SK-N-SH (cell line): ENCODE results near the gene CHM. TPM values are rescaled to one million over a fixed set of nuclear protein-coding genes. Genes with fewer than 3 reads are reported as not detected.
A peak's percentile ranks its signal among the peaks of the same experiment; 100 is the strongest.

Experiments
- CTCF ChIA-PET: fragments of 300-600, 350-600 bp; formaldehyde crosslinking; extraction: SDS; loops from one replicate; lab custom pipeline; 2021; lab: Yijun Ruan, JAX
- POLR2A ChIA-PET: fragments of 350-600 bp; sonication (Branson Sonifier 250); formaldehyde crosslinking; extraction: SDS; loops from one replicate; lab custom pipeline; 2020; ENCODE audit warnings: antibody characterized with exemption, inconsistent platforms; lab: Yijun Ruan, JAX
- DNase-seq: peaks from one replicate; pipeline ENCODE4 v3.0.0; 2012
- H2AFZ ChIP-seq: fragments of 200-600 bp; sonication (generic); 2 replicates; pipeline ENCODE4 v1.8.1; 2016; ENCODE audit warnings: antibody characterized with exemption, mild to moderate bottlenecking, low read depth
- H3F3A ChIP-seq: fragments of 200-600 bp; sonication (generic); replicated peaks from 2 replicates; pipeline ENCODE3; 2016; ENCODE audit warnings: antibody characterized with exemption, mild to moderate bottlenecking; ENCODE audit not compliant: insufficient read depth
- H3K27ac ChIP-seq, 2 experiments: fragments of 200-500 bp in 1 of 2; fragments of 200-600 bp in 1 of 2; sonication (Bioruptor generic) in 1 of 2; sonication (generic), shearing (Covaris generic) in 1 of 2; 2 replicates each; pipeline versions ENCODE4 v1.5.1 to v1.6.1; 2014 to 2016; ENCODE audit warnings: low read depth in 2 of 2, inconsistent platforms in 1 of 2, low read length in 1 of 2, mild to moderate bottlenecking in 1 of 2, mixed read lengths in 1 of 2
- H3K27me3 ChIP-seq: fragments of 200-600 bp; sonication (generic), shearing (Covaris generic); 2 replicates; pipeline ENCODE4 v1.6.1; 2016; ENCODE audit warnings: mixed run types; ENCODE audit not compliant: insufficient read depth
- H3K36me3 ChIP-seq, 2 experiments: fragments of 200-500 bp in 1 of 2; fragments of 200-600 bp in 1 of 2; sonication (Bioruptor generic) in 1 of 2; sonication (generic) in 1 of 2; replicated peaks in 1 of 2; 2 replicates each; pipeline versions ENCODE3 to v1.5.1; 2014 to 2016; ENCODE audit warnings: low read length in 1 of 2, mild to moderate bottlenecking in 1 of 2; ENCODE audit not compliant: insufficient read depth in 2 of 2, control insufficient read depth in 1 of 2
- H3K4me1 ChIP-seq, 2 experiments: fragments of 200-500 bp in 1 of 2; fragments of 200-600 bp in 1 of 2; sonication (Bioruptor generic) in 1 of 2; sonication (generic), shearing (Covaris generic) in 1 of 2; 2 replicates each; pipeline versions ENCODE4 v1.5.1 to v1.6.1; 2014 to 2016; ENCODE audit warnings: low read depth in 1 of 2, low read length in 1 of 2, mixed run types in 1 of 2; ENCODE audit not compliant: insufficient read depth in 2 of 2, control insufficient read depth in 1 of 2
- H3K4me2 ChIP-seq: fragments of 200-600 bp; sonication (generic), shearing (Covaris generic); 2 replicates; pipeline ENCODE4 v1.6.1; 2017; ENCODE audit warnings: mixed run types
- H3K4me3 ChIP-seq, 2 experiments: fragments of 200-500 bp in 1 of 2; fragments of 200-600 bp in 1 of 2; sonication (Bioruptor generic) in 1 of 2; sonication (generic), shearing (Covaris generic) in 1 of 2; 2 replicates each; pipeline versions ENCODE4 v1.5.1 to v1.8.1; 2014 to 2016; ENCODE audit warnings: low read depth in 2 of 2, inconsistent platforms in 1 of 2, low read length in 1 of 2, mild to moderate bottlenecking in 1 of 2, mixed read lengths in 1 of 2, moderate library complexity in 1 of 2
- H3K79me2 ChIP-seq: fragments of 200-600 bp; sonication (generic); 2 replicates; pipeline ENCODE4 v1.8.1; 2017; ENCODE audit warnings: mild to moderate bottlenecking; ENCODE audit not compliant: insufficient read depth
- H3K9ac ChIP-seq: fragments of 200-600 bp; sonication (generic); 2 replicates; pipeline ENCODE4 v1.6.1; 2017; ENCODE audit warnings: mixed run types
- H3K9me2 ChIP-seq: fragments of 200-600 bp; sonication (generic); 2 replicates; pipeline ENCODE4 v1.6.1; 2017; ENCODE audit warnings: mixed run types
- H3K9me3 ChIP-seq: fragments of 200-600 bp; sonication (generic); 2 replicates; pipeline ENCODE4 v1.6.1; 2017; ENCODE audit warnings: mixed run types, mild to moderate bottlenecking, moderate library complexity
- H4K20me1 ChIP-seq: fragments of 200-600 bp; sonication (generic); 2 replicates; pipeline ENCODE4 v1.6.1; 2017; ENCODE audit warnings: mild to moderate bottlenecking, mixed run types; ENCODE audit not compliant: insufficient read depth
- ELF1 ChIP-seq: IDR thresholded peaks from 2 replicates; pipeline ENCODE4 v1.4.0; 2012
- EP300 ChIP-seq, 2 experiments: IDR thresholded peaks; 2 replicates each; pipeline versions ENCODE4 v1.4.0 to v1.6.1; 2012; ENCODE audit warnings: borderline replicate concordance in 1 of 2, low read depth in 1 of 2, low read length in 1 of 2
- FOSL2 ChIP-seq: IDR thresholded peaks from 2 replicates; pipeline ENCODE4 v1.4.0; 2012; ENCODE audit warnings: low read depth, mild to moderate bottlenecking, moderate library complexity, borderline replicate concordance
- FOXM1 ChIP-seq: IDR thresholded peaks from 2 replicates; pipeline ENCODE4 v1.4.0; 2012; ENCODE audit warnings: low read depth, mild to moderate bottlenecking
- GABPA ChIP-seq: IDR thresholded peaks from 2 replicates; pipeline ENCODE4 v1.4.0; 2012; ENCODE audit warnings: low read depth, mild to moderate bottlenecking
- IRF3 ChIP-seq: fragments of 150-350 bp; IDR thresholded peaks from 2 replicates; pipeline ENCODE4 v1.6.1; 2016; ENCODE audit warnings: mild to moderate bottlenecking, low read depth, low read length
- JUND ChIP-seq: IDR thresholded peaks from 2 replicates; pipeline ENCODE4 v1.4.0; 2012
- NFIC ChIP-seq: IDR thresholded peaks from 2 replicates; pipeline ENCODE4 v1.4.0; 2012; ENCODE audit warnings: borderline replicate concordance
- POLR2AphosphoS5 ChIP-seq: IDR thresholded peaks from 2 replicates; pipeline ENCODE4 v1.6.1; 2012; ENCODE audit warnings: low read depth, low read length
- SIN3A ChIP-seq: IDR thresholded peaks from 2 replicates; pipeline ENCODE4 v1.6.1; 2012; ENCODE audit warnings: low read depth, mild to moderate bottlenecking, low read length, moderate library complexity, borderline replicate concordance
- TCF12 ChIP-seq: IDR thresholded peaks from 2 replicates; pipeline ENCODE4 v1.4.0; 2012
- YY1 ChIP-seq: IDR thresholded peaks from 2 replicates; pipeline ENCODE4 v1.4.0; 2012; ENCODE audit warnings: low read depth, mild to moderate bottlenecking
- ZBTB33 ChIP-seq: IDR thresholded peaks from 2 replicates; pipeline ENCODE4 v1.4.0; 2012; ENCODE audit warnings: low read depth, borderline replicate concordance
- WGBS: methylation state at CpG from one replicate; pipeline ENCODE4 v1.1.6; 2017; ENCODE audit warnings: low lambda C conversion rate; 5-methylcytosine and 5-hydroxymethylcytosine counted together
- polyA plus RNA-seq, 3 experiments: library from polyadenylated mRNA; depleted of rRNA; stranded (reverse); fragments of >200 nt; gene quantifications; 2 replicates each; pipeline ENCODE4 v1.2.3, GENCODE V29; 2012

Gene CHM
- polyA plus RNA-seq, 1 of the 3 experiments (the other 2 are of a cell fraction), result 12.8 TPM

DNA sequence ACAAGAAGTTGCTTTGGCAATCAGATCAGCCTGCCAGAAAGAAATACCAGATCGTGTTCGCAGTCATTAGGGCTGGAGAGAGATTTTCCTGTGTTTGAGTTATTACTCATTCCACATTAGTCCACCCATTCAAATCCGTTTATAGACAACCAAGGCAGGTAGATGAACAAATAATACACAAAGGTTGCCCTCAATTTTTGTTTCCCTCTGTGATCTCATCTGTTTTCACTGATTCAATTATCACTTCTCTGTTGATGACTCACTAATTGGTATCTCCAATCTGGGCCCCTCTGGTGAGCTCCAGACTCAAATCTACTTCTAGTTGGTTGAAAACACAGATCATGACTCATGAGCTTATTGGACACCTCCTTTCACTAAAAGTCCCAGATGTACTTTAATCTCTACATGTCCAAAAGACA lies 54.5 kb downstream of the CHM start:
- H3K27me3 ChIP-seq, result no peaks in the 10 kb centered on the region
- H3K9me2 ChIP-seq, result no peaks in the 10 kb centered on the region
- peaks cover 59% of the 10 kb centered on the region for H4K20me1 ChIP-seq
- H3F3A ChIP-seq, result peaks cover 15% of the 10 kb centered on the region
- no peak for DNase-seq
- no peak overlapping the region for H3K9ac ChIP-seq
- 27% methylated on average over 3 of the region's 3 CpGs for WGBS
- H2AFZ ChIP-seq, result no peak overlapping the region
- H3K27ac ChIP-seq, result peak overlapping the region; percentile 9 to 67; a peak in 2 of 4 replicates
- H3K4me2 ChIP-seq, result peak overlapping the region; percentile 0; the same call in 1 of the 2 replicates
- peaks cover 15 to 28% of the 10 kb centered on the region in 2 experiments for H3K4me1 ChIP-seq
- POLR2A ChIA-PET, result no interaction called here
- peaks cover 46% of the 10 kb centered on the region for H3K79me2 ChIP-seq
- H3K4me3 ChIP-seq, result no peak overlapping the region
- H3K9me3 ChIP-seq, result no peaks in the 10 kb centered on the region
- TF ChIP-seq TCF12, result 0 out of 2 replicates have a peak, but pooled peaks have one; percentile 23
- no peak for TF ChIP-seq IRF3
- TF ChIP-seq JUND, result no peak; the same call in 1 of the 2 replicates
- TF ChIP-seq YY1, result no peak
- no peak for TF ChIP-seq SIN3A
- TF ChIP-seq NFIC, result no peak
- TF ChIP-seq ELF1, result no peak
- TF ChIP-seq FOSL2, result peak; percentile 17; the same call in 1 of the 2 replicates
- no peak for TF ChIP-seq FOXM1
- no peaks in the 10 kb centered on the region for H3K36me3 ChIP-seq
- CTCF ChIA-PET, result no interaction called here

DNA sequence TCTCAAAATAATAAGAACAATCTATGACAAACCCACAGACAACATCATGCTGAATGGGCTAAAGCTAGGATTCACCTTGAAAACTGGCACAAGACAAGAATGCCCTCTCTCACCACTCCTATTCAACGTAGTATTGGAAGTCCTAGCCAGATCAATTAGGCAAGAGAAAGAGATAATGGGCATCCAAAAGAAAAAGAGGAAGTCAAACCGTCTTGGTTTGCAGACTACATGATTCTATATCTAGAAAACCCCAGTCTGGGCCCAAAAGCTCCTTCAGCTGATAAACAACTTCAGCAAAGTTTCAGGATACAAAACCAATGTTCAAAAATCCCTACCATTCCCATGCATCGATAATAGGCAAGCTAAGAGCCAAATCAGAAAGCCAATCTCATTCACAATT lies 59.0 kb downstream of the CHM start:
- Histone ChIP-seq H4K20me1 (peaks cover 65% of the 10 kb centered on the region), H3K9me2 (no peaks in the 10 kb centered on the region)
- DNase-seq, result no peak
- TF ChIP-seq EP300 (IDR thresholded peaks at IDR 0.05; ENCODE audit: borderline replicate concordance in 1 of 2, low read depth in 1 of 2, low read length in 1 of 2) (no peak), ZBTB33 (no peak), POLR2AphosphoS5 (no peak), GABPA (no peak)
- TF ChIP-seq, all 33 proteins: peak for 0
- Histone ChIP-seq H3K36me3 (no peaks in the 10 kb centered on the region), H3K4me1 (peaks cover under 1 to 20% of the 10 kb centered on the region in 2 experiments; a peak in 3 of 4 replicates), H3K79me2 (peaks cover 66% of the 10 kb centered on the region), H3F3A (peaks cover 12% of the 10 kb centered on the region), H3K9me3 (no peaks in the 10 kb centered on the region), H3K4me3 (no peak overlapping the region), H2AFZ (no peak overlapping the region), H3K27me3 (no peaks in the 10 kb centered on the region), H3K9ac (no peak overlapping the region), H3K27ac (no peak overlapping the region), H3K4me2 (no peak overlapping the region)
- WGBS, result 68% methylated on average over 3 of the region's 3 CpGs
- CTCF ChIA-PET, result no interaction called here
- POLR2A ChIA-PET, result no interaction called here
